HG02938 (cell line): ENCODE data around the gene SSTR3.

Experiments
- ATAC-seq: cut with Tn5 transposase; IDR thresholded peaks from one replicate; pipeline ENCODE4 v1.9.1; 2021; ENCODE audit warnings: mild to moderate bottlenecking, moderate library complexity; ENCODE audit not compliant: unreplicated experiment

SSTR3 gene

DNA sequence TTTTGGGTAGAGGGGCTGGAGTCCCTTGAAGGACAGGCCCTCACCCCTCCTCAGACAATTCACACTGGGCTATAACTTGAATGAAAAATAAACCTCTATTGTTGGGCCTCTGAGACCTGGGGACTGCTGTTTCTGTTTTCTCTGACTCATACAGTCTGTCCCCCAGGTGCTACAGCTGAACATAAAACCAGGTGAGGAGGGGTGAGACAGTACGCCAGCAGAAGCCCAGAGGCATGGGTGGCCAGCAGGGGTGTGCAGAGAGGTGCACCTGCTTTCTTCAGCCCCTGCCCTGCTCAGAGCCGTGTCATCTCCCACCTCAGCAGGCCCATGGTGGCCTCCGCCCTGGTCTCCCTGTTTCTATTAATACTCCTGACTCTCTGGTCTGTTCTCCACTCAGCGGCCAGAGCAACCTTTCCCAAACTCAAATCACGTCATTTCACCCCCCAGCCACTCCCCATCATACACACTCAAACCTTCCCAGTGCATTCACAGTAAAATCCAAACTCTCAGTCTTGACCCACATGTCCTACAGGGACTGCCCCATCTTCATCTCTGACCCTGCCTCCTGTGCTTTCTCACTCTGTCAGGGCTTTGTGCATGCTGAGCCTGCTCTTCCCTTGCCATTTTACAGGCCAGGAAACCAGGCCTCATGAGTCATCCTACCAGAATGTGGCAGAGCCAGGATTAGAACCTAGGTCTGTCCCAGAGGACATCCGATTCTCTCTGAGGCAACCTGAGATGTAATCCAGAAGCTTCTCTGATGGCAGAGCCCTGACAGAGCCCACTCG lies 57.2 kb downstream of the SSTR3 start:
- no peak for ATAC-seq
